Activated CD8-positive, alpha-beta T cell treated with anti-CD3 and anti-CD28 coated beads for 36 hours (primary cell): ENCODE data around the gene GALNT2. TPM values are rescaled to one million over a fixed set of nuclear protein-coding genes. Genes with fewer than 3 reads are reported as not detected.

Source experiments
- ATAC-seq: fragments of 200-7000 bp; cut with Tn5 transposase; one replicate; pipeline ENCODE4 v1.10.0; 2021; ENCODE audit warnings: mild to moderate bottlenecking, moderate library complexity
- CTCF ChIA-PET: fragments of 350-600 bp; sonication (Branson Sonifier 250); formaldehyde crosslinking; loops from one replicate; lab custom pipeline; 2021; ENCODE audit warnings: antibody characterized with exemption; lab: Charles Lee
- POLR2A ChIA-PET: fragments of 350-600 bp; sonication (Branson Sonifier 250); formaldehyde crosslinking; loops from one replicate; lab custom pipeline; 2021; ENCODE audit warnings: antibody characterized with exemption; lab: Charles Lee
- DNase-seq: peaks from one replicate; pipeline ENCODE4 v3.0.0-alpha.2; 2020
- H3K27ac Mint-ChIP-seq: one replicate; pipeline ENCODE4 v1.8.0; 2021; ENCODE audit warnings: mild to moderate bottlenecking, mixed read lengths
- H3K27me3 Mint-ChIP-seq: one replicate; pipeline ENCODE4 v1.8.0; 2021; ENCODE audit warnings: mixed read lengths
- H3K36me3 Mint-ChIP-seq: one replicate; pipeline ENCODE4 v1.8.0; 2021; ENCODE audit warnings: low read depth, mixed read lengths
- H3K4me1 Mint-ChIP-seq: one replicate; pipeline ENCODE4 v1.8.0; 2021; ENCODE audit warnings: low read depth, mixed read lengths
- H3K4me3 Mint-ChIP-seq: one replicate; pipeline ENCODE4 v1.8.0; 2021; ENCODE audit warnings: mild to moderate bottlenecking, moderate library complexity, mixed read lengths
- H3K9me3 Mint-ChIP-seq: one replicate; pipeline ENCODE4 v1.8.0; 2021; ENCODE audit warnings: mixed read lengths
- intact Hi-C: fragments of 100-400 bp; cut with micrococcal nuclease; formaldehyde crosslinking; loops from one replicate; pipeline ENCODE4 v1.10.0; 2022
- total RNA-seq, 2 experiments: library from RNA; stranded (reverse); gene quantifications; one replicate each; pipeline ENCODE4 v1.2.3, GENCODE V29; 2021
- TF ChIP-seq, protein P1 (sequence below): fragments of 200-600 bp; IDR thresholded peaks from one replicate; pipeline ENCODE4 v1.8.0; 2022; ENCODE audit warnings: antibody characterized with exemption, mild to moderate bottlenecking

Gene GALNT2
- total RNA-seq, 2 experiments from 2014 or later = 40.1 to 42.3 TPM

DNA sequence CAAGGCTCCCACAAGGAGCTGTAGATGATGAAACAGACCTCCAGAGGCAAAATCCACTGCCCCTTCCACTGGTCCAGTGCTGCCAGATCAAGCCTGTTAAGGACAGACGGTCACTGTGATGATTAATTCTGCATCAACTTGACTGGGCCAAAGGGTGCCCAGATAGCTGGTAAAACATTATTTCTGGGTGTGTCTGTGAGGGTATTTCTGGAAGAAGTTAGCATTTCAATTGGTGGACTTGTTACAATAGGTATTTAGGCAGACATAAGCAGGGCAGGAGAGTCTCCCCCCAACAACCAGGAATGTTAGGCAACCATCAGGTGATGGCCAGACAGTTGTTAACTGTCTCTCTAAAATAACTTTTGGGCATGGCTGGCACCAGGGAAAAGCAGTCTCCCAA is 40.9 kb upstream of the GALNT2 start:
- Mint-ChIP-seq H3K4me3 (no peak overlapping the region), H3K36me3 (no peaks in the 10 kb centered on the region), H3K27me3 (no peaks in the 10 kb centered on the region), H3K27ac (no peak overlapping the region), H3K9me3 (peaks cover 4% of the 10 kb centered on the region), H3K4me1 (peaks cover 15% of the 10 kb centered on the region)
- intact Hi-C loops = no loop called here
- no peak for ATAC-seq
- DNase-seq = no peak
- POLR2A ChIA-PET = interaction anchor here (1.5 kb wide), 1 partner anchor 15 kb away, joined by 3 read pairs; no protein-coding TSS in a partner anchor
- CTCF ChIA-PET = no interaction called here
- TF ChIP-seq, protein P1, sequence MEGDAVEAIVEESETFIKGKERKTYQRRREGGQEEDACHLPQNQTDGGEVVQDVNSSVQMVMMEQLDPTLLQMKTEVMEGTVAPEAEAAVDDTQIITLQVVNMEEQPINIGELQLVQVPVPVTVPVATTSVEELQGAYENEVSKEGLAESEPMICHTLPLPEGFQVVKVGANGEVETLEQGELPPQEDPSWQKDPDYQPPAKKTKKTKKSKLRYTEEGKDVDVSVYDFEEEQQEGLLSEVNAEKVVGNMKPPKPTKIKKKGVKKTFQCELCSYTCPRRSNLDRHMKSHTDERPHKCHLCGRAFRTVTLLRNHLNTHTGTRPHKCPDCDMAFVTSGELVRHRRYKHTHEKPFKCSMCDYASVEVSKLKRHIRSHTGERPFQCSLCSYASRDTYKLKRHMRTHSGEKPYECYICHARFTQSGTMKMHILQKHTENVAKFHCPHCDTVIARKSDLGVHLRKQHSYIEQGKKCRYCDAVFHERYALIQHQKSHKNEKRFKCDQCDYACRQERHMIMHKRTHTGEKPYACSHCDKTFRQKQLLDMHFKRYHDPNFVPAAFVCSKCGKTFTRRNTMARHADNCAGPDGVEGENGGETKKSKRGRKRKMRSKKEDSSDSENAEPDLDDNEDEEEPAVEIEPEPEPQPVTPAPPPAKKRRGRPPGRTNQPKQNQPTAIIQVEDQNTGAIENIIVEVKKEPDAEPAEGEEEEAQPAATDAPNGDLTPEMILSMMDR = no peak

DNA sequence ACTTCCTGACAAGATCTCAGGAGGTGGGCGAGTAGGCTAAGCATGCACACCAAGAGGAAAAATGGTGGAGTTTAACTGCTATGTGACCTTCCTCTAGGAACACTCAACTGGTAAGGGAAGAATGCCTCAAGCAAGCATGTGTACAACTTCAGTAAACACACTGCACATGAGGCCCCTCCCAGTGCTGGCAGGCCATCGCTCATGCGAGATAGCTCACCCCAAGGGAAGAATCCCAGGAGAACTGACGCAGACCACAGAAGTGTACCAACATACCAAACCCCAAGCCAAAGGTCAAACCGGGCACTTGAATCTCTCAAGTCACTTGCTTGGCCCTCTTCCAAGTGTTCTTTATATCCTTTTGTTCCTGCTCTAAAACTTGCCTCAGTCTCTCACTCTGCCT is 40.5 kb upstream of the GALNT2 start:
- CTCF ChIA-PET = no interaction called here

DNA sequence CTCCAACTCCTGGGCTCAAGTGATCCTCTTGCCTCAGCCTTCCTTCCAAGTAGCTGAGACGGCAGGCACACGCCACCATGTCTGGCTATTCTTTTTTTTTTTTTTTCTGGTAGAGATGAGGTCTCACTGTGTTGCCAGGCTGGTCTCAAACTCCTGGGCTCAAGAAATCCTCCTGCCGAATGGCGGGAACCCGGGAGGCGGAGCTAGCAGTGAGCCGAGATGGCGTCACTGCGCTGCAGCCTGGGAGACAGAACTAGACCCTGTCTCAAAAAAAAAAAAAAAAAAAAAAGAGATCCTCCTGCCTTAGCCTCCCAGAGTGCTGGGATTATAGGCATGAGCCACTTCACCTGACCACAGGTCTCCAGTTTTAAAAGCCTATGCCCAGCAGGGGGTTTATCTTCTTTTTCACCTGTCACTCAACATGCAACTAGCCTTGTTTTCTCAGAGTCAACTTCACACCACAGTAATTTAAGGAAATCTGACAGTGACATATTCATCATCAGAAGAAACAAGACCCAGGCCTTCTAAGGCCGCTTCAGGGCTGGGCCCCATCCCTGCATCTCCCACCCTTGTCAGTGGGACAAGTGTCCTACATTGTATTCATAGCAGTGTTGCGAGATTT is 38.3 kb upstream of the GALNT2 start:
- no peak for ATAC-seq
- H3K36me3 Mint-ChIP-seq = no peaks in the 10 kb centered on the region
- H3K4me3 Mint-ChIP-seq = no peak overlapping the region
- ChIA-PET POLR2A (no interaction called here), CTCF (no interaction called here)
- H3K4me1 Mint-ChIP-seq = peaks cover 15% of the 10 kb centered on the region
- no peaks in the 10 kb centered on the region for H3K27me3 Mint-ChIP-seq
- H3K27ac Mint-ChIP-seq = no peak overlapping the region
- TF ChIP-seq, protein P1 = no peak
- intact Hi-C loops = no loop called here
- DNase-seq = no peak
- peaks cover 4% of the 10 kb centered on the region for H3K9me3 Mint-ChIP-seq

More for the DNA sequence above, 40.5 kb upstream of the GALNT2 start:
- DNase-seq (no peak), ATAC-seq (no peak)
- no peak overlapping the region for H3K27ac Mint-ChIP-seq
- peaks cover 15% of the 10 kb centered on the region for H3K4me1 Mint-ChIP-seq
- H3K9me3 Mint-ChIP-seq = peaks cover 4% of the 10 kb centered on the region
- H3K36me3 Mint-ChIP-seq = no peaks in the 10 kb centered on the region
- intact Hi-C loops = no loop called here
- TF ChIP-seq, protein P1 = no peak
- no peak overlapping the region for H3K4me3 Mint-ChIP-seq
- POLR2A ChIA-PET = no interaction called here
- H3K27me3 Mint-ChIP-seq = no peaks in the 10 kb centered on the region

DNA sequence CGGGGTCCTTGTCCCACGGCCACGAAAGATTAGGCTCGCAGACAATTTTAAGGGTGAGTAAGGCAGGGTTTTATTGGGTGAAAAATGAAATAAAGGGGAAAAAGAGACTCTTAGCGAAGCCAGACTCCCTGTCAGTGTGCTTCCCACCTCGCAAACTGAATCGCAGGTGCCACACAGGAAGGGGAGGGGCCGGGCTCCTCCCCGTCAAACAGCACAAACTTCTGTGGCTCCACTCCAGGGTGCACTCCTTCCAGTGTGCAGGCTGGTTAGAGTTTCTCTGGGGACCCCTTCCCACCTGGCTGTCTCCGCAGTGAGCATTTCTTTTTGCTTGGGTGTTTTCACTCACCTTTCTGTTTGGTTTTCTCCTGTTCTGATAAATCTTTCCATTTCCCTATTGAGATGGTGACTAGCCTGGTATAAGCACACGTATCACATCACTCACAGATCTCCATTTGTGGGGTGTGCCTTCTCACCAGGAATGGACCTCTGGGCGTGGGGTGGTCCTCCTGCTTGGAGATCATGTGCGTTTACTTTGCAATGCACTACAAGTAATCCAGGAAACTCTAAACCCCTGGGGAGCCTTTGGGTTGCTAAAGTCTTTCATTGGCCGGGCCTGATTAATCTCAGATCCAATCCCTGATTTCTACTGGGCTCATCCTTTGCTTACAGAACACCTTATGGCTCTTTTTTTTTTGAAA is 37.6 kb upstream of the GALNT2 start:
- DNase-seq = peak; percentile 10
- CTCF ChIA-PET = no interaction called here

More for the DNA sequence above, 37.6 kb upstream of the GALNT2 start:
- H3K4me1 Mint-ChIP-seq = peaks cover 15% of the 10 kb centered on the region
- POLR2A ChIA-PET = no interaction called here
- intact Hi-C loops = no loop called here
- no peaks in the 10 kb centered on the region for H3K27me3 Mint-ChIP-seq
- H3K9me3 Mint-ChIP-seq = peaks cover 4% of the 10 kb centered on the region
- H3K4me3 Mint-ChIP-seq = no peak overlapping the region
- peak; percentile 45 for ATAC-seq
- no peak overlapping the region for H3K27ac Mint-ChIP-seq
- TF ChIP-seq, protein P1 = no peak
- no peaks in the 10 kb centered on the region for H3K36me3 Mint-ChIP-seq
